Upper lobe of right lung (tissue), 1 donor: ENCODE measurements around the gene IQGAP1. TPM values are rescaled to one million over a fixed set of nuclear protein-coding genes. Genes with fewer than 3 reads are reported as not detected.

Experiments
- ATAC-seq: fragments of 200-7000 bp; cut with Tn5 transposase; one replicate; pipeline ENCODE4 v1.9.1; 2020; ENCODE audit warnings: mild to moderate bottlenecking, moderate library complexity
- DNase-seq: peaks from one replicate; pipeline ENCODE4 v3.0.0-alpha.2; 2020
- H3K27ac ChIP-seq: fragments of 200-600 bp; one replicate; pipeline ENCODE4 v1.8.0; 2022
- H3K27me3 ChIP-seq: fragments of 200-600 bp; one replicate; pipeline ENCODE4 v1.8.0; 2022; ENCODE audit warnings: mild to moderate bottlenecking
- H3K36me3 ChIP-seq: fragments of 200-600 bp; one replicate; pipeline ENCODE4 v1.8.0; 2022
- H3K4me1 ChIP-seq: fragments of 200-600 bp; one replicate; pipeline ENCODE4 v1.8.0; 2022
- H3K4me3 ChIP-seq: fragments of 200-600 bp; one replicate; pipeline ENCODE4 v1.8.0; 2022; ENCODE audit warnings: mild to moderate bottlenecking
- H3K9me3 ChIP-seq: fragments of 200-600 bp; one replicate; pipeline ENCODE4 v1.8.0; 2022
- intact Hi-C: fragments of 100-400 bp; cut with DNase I; formaldehyde crosslinking; loops from one replicate; pipeline ENCODE4 v1.11.0; 2022
- total RNA-seq: library from RNA; stranded (reverse); fragmentation: NEBNext Ultra II Directional; extraction: Animal tissue kit (Norgen Biotek cat#: 25700); gene quantifications from one replicate; pipeline ENCODE4 v1.2.1, GENCODE V29; 2021
- TF ChIP-seq, protein P1 (sequence below): fragments of 200-600 bp; IDR thresholded peaks from one replicate; pipeline ENCODE4 v1.8.0; 2022; ENCODE audit warnings: antibody characterized with exemption
- donor health status: DM: no; HTN: yes; CAD: no; lungs with severe emphysema.

Gene IQGAP1
- total RNA-seq, 1 donor from 2014 or later, result 256 TPM

DNA sequence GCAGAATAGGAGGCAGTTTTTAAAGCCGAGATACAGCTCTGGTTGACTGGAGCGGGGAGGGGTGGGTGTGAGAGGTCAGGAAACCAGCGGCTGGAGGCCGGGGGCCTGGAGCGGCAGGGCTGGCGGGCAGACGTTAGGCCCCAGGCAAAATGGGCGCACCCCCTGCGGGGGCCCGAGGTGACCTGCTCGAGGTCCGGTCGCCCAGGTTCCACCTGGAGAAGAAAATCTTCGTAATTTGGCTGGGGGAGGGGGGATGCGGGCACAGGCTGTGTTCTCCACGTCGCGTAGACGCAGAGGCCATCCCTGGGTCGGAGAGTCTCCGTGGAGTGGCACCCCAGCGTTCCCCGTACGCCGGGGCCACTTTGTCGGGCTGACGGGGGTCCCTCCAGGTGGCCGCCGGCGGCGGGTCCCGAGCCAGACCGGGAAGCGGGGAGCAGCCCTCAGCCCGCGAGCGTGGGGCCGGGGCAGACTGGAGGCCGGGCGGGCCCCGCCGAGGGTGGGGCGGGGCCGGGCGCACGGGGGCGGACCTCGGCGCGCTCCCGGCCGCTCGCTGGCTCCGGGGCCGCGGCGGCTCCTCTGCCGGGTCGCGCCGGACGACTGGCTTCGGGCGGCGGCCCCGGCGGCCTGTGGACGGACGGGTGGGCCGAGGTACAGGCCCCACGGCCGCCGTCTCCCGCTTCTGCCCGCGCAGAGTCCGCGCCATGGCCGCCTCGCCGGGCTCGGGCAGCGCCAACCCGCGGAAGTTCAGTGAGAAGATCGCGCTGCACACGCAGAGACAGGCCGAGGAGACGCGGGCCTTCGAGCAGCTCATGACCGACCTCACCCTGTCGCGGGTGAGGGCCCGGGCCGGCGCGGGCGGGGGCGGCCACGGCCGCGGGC, 141.6 kb downstream of the IQGAP1 start, which contains the start of gene CRTC3:
CRTC3 (plus strand) TSS at position 553 of the 879 bp plus-strand sequence; CDS start at position 702, 149 bp downstream.
- intact Hi-C loops, result no loop called here
- peak; percentile 94 for ATAC-seq

DNA sequence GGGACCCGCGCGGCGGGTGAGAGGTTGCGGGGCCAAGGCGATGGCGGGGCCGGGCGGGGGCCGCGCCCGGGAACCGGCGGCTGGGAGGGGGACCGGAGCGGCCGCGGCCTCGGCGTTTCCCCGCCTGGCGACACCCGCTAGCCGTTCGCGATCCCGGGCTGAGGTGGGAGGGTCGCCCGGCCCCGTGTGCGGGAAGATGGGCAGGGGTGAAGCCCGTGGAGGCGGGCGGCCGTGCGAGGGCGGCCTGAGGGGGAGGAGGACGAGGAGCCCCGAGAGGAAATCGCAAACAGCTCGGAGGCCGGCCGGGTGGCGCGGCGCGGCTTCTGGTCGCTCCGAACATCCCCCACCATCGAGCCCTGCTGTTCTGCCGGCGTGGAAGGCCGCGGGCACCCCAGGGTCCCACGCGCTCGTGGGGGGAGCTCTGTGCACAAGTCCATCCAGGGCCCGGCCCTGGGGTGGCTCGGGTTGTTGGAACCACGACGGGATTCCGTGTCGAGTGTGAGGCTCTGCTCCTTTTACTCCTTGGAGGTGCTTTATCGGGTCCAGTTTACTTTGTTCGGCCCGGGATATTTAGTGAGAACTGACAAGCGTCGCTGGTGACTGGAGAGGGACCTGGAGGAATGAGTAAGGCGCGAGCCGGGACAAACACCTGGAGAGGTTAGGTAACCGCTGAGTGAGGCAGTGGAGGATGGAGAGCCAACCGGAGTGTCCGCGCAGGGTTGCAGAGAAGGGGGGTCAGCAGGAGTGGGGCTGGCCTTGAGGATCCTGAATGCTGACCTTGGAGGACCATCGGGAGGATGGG, 142.4 kb downstream of the IQGAP1 start:
- no peaks in the 10 kb centered on the region for H3K9me3 ChIP-seq
- peak overlapping the region; percentile 76 for H3K4me3 ChIP-seq
- no peaks in the 10 kb centered on the region for H3K36me3 ChIP-seq
- TF ChIP-seq, protein P1, sequence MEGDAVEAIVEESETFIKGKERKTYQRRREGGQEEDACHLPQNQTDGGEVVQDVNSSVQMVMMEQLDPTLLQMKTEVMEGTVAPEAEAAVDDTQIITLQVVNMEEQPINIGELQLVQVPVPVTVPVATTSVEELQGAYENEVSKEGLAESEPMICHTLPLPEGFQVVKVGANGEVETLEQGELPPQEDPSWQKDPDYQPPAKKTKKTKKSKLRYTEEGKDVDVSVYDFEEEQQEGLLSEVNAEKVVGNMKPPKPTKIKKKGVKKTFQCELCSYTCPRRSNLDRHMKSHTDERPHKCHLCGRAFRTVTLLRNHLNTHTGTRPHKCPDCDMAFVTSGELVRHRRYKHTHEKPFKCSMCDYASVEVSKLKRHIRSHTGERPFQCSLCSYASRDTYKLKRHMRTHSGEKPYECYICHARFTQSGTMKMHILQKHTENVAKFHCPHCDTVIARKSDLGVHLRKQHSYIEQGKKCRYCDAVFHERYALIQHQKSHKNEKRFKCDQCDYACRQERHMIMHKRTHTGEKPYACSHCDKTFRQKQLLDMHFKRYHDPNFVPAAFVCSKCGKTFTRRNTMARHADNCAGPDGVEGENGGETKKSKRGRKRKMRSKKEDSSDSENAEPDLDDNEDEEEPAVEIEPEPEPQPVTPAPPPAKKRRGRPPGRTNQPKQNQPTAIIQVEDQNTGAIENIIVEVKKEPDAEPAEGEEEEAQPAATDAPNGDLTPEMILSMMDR, result no peak
- no peaks in the 10 kb centered on the region for H3K27me3 ChIP-seq
- H3K4me1 ChIP-seq, result peaks cover 27% of the 10 kb centered on the region
- peak; percentile 73 for ATAC-seq
- H3K27ac ChIP-seq, result peak overlapping the region; percentile 90
- peak; percentile 81 for DNase-seq
- intact Hi-C loops, result no loop called here

More for the DNA sequence above, 141.6 kb downstream of the IQGAP1 start, which contains the start of gene CRTC3:
- no peaks in the 10 kb centered on the region for H3K27me3 ChIP-seq
- peak; percentile 84 for DNase-seq
- TF ChIP-seq, protein P1, result no peak
- peak within 1 kb of the TSS; percentile 76 for H3K4me3 ChIP-seq
- H3K4me1 ChIP-seq, result peaks cover 27% of the 10 kb centered on the region
- no peaks in the 10 kb centered on the region for H3K9me3 ChIP-seq
- H3K27ac ChIP-seq, result peak within 1 kb of the TSS; percentile 90
- no peaks in the 10 kb centered on the region for H3K36me3 ChIP-seq

DNA sequence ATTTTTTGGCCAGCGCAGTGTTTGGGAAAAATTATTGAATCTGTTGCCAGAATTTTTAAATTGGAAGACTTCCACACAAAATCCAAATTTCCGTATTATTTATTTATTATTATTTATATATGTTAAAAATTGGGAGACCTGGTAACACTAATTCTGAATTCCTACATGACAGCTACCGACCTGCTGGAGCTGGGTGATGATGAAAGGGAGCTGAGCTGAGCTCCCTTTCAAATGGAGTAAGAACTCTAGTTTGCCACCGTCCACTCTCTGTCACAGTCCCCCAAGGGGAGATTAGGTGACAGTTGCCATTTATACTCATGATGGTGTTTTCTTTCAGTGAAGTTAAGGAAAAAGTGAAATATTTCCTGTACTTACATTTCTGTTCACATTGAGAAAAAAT, 143.1 kb downstream of the IQGAP1 start:
- DNase-seq, result no peak
- H3K36me3 ChIP-seq, result no peaks in the 10 kb centered on the region
- H3K27ac ChIP-seq, result peak overlapping the region; percentile 90
- intact Hi-C loops, result no loop called here
- H3K4me3 ChIP-seq, result peak overlapping the region; percentile 76
- ATAC-seq, result no peak
- TF ChIP-seq, protein P1, result no peak
- no peaks in the 10 kb centered on the region for H3K27me3 ChIP-seq
- no peaks in the 10 kb centered on the region for H3K9me3 ChIP-seq
- H3K4me1 ChIP-seq, result peaks cover 31% of the 10 kb centered on the region

DNA sequence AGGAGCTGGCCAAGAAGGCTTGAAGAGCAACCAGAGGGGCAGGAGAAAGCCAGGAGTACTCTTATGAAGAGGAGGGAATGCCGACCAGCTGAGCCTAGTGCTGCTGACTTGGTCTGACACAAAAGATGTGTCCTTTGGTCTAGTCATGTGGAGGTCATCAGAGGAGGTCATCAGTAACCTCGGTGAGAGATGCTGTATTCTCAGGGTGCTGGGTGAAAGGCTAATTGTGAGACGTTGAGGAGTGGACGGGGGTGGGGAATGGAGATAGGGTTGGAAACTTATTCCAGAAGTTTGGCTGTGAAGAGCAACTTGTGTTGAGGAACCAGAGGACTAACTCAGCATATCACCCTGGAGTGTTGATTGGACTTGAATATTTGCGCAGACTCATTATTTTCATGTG, 147.2 kb downstream of the IQGAP1 start:
- TF ChIP-seq, protein P1, result no peak
- Histone ChIP-seq H3K27me3 (no peaks in the 10 kb centered on the region), H3K9me3 (no peaks in the 10 kb centered on the region), H3K36me3 (peaks cover 5% of the 10 kb centered on the region), H3K4me3 (no peak overlapping the region), H3K27ac (no peak overlapping the region), H3K4me1 (peaks cover 37% of the 10 kb centered on the region)
- intact Hi-C loops, result no loop called here
- no peak for ATAC-seq
- DNase-seq, result no peak

DNA sequence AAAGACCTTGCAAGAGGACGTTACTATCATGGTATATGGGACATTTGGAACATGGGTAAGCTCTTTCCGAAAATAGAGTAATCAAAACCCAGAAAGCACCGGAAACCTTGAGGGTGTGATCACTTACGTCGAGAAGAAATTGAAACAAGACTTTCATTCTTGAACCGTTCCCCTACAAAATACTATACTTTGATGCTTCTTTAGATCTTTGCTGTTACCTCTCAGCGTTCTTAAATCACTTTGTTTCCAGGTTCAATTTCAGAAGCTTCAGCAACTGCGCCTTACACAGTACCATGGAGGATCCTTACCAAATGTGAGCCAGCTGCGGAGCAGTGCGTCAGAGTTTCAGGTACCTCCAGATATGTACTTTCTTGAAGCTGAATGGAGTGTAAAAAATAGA, 151.7 kb downstream of the IQGAP1 start:
- H3K27ac ChIP-seq, result no peak overlapping the region
- no peak overlapping the region for H3K4me3 ChIP-seq
- TF ChIP-seq, protein P1, result no peak
- DNase-seq, result no peak
- no peaks in the 10 kb centered on the region for H3K27me3 ChIP-seq
- intact Hi-C loops, result loop anchor here (10.0 kb wide), 1 partner anchor 45 kb away; no protein-coding TSS in a partner anchor
- H3K4me1 ChIP-seq, result peaks cover 10% of the 10 kb centered on the region
- no peak for ATAC-seq
- H3K36me3 ChIP-seq, result peaks cover 22% of the 10 kb centered on the region
- H3K9me3 ChIP-seq, result no peaks in the 10 kb centered on the region
